Measurements from ENCODE around the gene PAQR8. TPM values are rescaled to one million over a fixed set of nuclear protein-coding genes. Genes with fewer than 3 reads are reported as not detected.

The PAQR8 gene
- total RNA-seq, 1 donor from 2014 or later = 13.8 TPM

- DNase-seq (ENCODE audit: extremely low read depth, low read depth, low spot score) = no peak
These were observed 15.4 kb upstream of the PAQR8 start for GRCh38 chr6:52346503-52346902.

GRCh38 chr6:52347818-52348217, 14.1 kb upstream of the PAQR8 start:
- no peak for DNase-seq (ENCODE audit: extremely low read depth, low read depth, low spot score)

DNA sequence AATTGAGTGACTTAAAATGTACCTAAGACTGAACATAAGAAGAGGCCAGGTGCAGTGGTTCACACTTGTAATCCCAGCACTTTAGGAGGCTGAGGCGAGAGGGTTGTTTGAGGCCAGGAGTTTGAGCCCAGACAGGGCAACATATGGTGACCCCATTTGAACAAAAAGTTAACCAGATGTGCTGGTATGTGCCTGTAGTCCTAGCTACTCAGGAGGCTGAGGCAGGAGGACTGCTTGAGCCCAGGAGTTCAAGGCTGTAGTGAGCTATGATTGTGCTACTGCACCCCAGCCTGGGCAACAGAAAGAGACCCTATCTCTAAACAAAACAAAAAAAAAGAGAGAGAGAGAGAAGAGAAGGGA, 10.1 kb upstream of the PAQR8 start:
- no peak for DNase-seq (ENCODE audit: extremely low read depth, low read depth, low spot score)

DNA sequence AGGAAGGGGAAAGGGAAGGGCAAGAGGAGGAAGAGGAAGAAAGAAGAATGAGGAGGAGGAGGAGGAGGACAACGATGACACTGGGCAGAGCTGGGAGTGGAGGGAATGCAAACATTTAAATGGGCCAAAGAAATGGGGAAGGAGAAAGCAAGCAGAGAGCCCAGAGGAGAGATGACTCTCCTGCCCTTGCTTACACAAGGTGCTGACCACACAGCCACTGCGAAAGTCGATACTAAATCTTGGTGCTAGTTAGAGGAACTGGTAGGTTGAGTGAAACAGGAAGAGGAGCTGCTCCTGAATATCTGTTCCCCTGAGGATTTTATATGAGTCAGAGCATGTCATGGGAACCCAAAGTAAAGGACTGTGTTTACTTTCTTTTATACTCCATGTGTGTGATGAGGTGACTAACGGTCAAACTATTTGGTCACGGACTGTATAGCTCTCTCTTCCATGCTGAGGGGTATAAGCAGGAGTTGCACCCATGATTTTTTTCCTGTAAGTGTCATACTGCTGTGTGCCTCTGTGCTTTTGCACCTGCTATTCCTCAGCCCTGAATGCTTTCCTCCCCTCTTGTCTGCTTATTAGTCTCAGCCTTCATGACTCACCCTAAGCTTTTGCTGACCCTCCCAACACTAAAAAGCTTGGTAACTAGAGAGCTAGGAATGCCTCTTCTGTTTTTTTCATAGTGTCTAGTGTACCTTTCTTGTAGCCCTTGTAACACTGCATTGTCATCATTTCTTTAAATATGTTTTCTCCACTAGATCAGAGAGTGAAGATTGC, 9.5 kb upstream of the PAQR8 start:
- peak; percentile 75 for DNase-seq (ENCODE audit: extremely low read depth, low read depth, low spot score)

- no peak for DNase-seq (ENCODE audit: extremely low read depth, low read depth, low spot score)
These were observed 5.9 kb upstream of the PAQR8 start for GRCh38 chr6:52356017-52356416.

- no peak for DNase-seq (ENCODE audit: extremely low read depth, low read depth, low spot score)
These were observed 2.5 kb upstream of the PAQR8 start for GRCh38 chr6:52359403-52359802.

- no peak for DNase-seq (ENCODE audit: extremely low read depth, low read depth, low spot score)
These were observed 1.9 kb upstream of the PAQR8 start for GRCh38 chr6:52360028-52360427.

DNA sequence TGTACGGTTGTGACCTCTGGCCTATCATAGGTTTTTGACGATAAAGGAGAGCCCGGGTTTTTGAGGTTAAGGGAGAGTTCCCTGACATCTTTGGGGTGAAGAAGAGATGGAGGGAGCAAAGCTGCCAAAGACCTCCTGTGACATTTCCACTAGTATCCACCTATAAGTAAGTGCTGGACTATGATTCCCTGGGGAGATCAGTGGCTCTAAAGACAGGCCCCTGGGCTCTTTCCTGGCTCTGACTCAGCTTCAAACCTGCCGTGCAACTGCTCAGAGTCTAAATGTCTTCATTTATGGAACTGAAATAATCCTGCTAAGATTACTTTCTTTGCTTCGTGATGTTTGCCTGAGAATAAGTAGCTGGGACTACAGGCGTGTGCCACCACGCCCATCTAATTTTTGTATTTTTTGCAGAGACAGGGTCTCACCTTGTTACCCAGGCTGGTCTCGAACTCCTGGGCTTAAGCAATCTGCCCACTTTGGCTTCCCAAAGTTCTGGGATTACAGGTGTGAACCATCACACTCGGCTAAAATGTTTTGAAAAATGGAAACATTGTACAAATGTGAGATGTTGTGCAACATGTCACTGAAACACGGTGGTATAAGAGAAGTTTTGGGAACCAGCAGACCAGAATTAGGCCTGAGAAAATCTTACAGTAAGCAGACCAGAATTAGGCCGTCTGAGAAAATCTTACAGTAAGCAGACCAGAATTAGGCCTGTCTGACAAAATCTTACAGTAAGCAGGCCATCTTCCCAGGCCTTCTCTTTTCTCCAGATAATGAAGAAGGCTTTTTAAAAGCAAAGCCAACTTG, 1.1 kb upstream of the PAQR8 start:
- no peak for DNase-seq (ENCODE audit: extremely low read depth, low read depth, low spot score)

DNA sequence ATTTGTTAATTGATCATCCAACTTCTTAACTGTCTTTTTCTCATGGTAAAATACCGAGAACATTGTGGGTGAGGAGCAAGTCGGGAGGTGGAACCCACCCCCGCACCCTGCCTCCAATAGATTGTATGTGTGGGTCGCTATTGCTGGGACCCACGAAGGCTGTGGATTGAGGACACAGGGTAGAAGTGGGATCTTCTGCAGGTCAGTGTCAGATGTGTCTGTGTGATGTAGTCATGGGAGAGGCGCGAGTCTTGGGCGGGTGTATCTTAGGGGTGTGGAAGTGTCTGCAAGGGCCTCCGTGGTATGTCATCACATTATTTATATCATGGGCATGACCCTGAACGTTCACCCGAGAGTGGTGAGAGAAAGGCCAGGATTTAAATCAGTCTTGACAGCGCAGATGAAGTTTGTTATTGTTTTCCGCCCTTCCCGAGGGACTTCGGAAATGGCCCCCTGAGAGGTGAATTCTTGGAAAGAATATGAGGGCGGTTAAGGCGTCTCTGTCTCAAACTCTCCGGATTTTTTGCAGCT, 472 bp upstream of the PAQR8 start:
- DNase-seq (ENCODE audit: extremely low read depth, low read depth, low spot score) = no peak

DNA sequence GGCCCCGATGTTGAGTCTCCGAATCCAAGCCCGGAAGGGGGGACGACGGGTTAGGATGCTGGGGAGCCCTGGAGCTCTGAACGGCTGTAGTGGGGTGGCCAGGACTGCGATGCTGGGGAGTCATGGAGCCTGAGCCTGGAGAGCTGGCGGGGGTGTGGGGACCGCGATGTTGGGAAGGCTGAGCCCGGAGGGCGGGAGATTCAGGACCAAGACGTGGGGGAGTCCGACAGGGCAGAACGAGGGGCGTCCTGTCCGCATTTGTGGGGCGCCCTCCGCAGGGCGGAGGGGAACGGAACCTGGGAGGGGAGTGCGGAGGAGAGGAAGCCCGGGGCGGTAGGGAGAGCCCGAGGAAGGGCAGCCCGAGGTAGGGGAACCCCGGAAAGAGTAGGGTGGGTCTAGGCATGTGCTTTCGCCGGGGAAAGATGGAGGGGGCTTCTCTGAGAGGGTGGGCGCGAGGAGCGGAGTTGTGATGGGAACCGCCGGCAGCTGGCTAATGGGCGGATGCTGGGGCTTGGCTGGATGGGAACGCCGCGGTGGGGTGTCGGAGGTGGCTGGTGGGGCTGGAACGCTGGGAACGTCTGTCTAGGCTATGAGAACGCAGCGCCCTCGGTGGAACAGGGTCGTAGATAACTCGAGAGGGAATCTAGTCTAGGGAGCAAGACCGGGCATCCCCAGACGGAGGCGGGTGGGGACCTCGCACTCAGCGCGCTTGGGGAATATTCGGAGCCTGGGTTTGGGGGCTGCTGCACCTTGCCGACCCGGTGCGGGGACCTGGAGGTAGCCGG, 684 bp downstream of the PAQR8 start:
- no peak for DNase-seq (ENCODE audit: extremely low read depth, low read depth, low spot score)

DNA sequence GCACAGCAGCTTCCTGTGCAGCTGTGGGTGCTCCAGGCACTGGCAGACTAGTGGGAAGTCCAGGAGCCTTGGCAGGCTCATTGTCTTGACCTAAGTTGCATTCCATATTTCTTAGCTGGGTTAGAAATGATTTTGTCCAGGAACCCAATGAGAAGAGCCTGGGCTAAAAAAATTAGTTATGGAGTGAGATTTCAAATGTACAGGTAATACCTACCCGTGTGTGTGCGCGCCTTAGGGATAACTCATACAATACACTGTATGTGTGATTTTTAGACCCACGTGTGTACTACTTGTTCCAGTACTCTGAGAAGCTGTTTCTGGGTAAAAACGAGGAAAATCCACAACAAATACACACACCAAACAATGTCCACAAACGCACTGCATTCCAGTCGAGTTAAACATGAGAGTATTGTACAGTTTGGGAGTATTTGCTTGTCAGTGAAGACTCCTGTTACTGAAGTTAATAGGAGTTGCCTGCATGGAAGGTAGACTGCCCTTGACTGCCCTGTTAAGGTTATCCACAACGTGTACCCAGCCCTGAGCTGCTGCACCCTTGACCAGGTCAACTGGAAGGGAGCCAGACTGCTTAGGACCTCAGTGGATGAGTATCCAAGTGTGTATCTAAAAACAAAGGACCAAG, 1.4 kb downstream of the PAQR8 start:
- DNase-seq (ENCODE audit: extremely low read depth, low read depth, low spot score) = no peak

- no peak for DNase-seq (ENCODE audit: extremely low read depth, low read depth, low spot score)
These were observed 2.7 kb downstream of the PAQR8 start for GRCh38 chr6:52364480-52365166.

- no peak for DNase-seq (ENCODE audit: extremely low read depth, low read depth, low spot score)
These were observed 3.4 kb downstream of the PAQR8 start for GRCh38 chr6:52365317-52365716.

DNA sequence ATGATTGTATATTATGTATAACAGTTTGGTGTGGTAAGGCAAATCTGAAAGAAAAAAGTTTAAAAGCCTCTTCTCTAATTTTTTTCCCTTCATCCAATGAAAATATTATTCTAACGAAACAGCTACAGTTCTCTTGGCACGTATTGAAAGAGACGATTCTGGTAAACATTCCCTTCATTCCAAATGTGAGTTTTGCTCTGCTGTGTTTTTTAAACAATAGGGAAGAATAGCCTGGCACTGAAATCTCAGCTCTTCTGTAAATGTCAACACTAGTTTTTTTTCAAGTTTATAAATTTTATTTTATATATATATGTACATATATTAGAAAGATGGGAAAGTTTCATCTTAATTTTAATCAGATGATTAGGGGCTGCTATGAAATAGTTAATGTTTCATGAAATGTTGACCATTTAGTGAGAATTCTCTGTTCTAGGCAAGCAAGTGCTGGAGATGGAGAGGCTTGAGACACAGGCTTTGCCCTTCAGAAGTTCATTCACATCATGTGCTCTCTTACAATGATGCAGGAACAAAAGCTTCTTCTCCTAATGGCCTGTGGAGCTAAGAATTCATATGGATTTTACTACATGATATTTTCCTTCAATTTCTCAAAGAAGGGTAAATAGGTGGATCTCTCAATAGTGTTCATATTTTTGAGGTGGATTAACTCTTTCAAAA, 4.1 kb downstream of the PAQR8 start:
- DNase-seq (ENCODE audit: extremely low read depth, low read depth, low spot score) = no peak

DNA sequence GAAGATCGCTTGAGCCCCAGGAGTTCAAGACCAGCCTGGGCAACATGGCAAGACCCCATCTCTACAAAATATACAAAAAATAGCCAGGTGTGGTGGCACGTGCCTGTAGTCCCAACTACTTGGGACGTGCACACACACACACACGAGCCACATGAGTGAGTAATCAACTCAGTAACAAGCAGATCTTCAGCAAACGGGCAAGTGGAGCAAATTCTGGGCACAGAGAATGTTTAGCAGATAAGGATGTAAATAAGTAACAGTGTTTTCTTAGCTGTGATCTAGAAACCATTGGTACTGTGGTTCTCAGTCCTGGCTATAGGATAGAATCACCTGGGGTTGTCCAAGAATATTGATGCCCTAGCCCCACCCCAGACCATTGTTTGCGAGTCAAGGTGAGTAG, 6.1 kb downstream of the PAQR8 start:
- no peak for DNase-seq (ENCODE audit: extremely low read depth, low read depth, low spot score)

DNA sequence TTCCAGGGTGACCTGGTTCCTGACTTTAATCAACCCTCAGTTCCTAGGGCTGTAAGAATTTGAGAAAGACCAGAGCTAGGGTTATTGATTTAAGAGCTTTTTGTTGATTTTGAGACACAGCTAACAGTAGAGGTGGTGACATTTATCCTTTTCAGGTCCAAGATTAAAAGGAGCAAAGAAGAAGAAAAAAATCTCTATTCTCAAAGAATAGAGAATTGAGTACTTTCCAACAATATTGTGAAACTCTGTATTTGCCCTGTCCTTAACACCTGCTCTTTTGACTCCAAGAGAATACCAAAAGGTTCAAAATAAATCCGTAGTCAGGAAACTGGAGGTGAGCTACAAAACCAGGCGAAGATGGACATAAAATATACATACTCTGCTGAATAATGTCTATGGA, 7.3 kb downstream of the PAQR8 start:
- no peak for DNase-seq (ENCODE audit: extremely low read depth, low read depth, low spot score)

GRCh38 chr6:52371656-52372191, 9.8 kb downstream of the PAQR8 start:
- DNase-seq (ENCODE audit: extremely low read depth, low read depth, low spot score) = no peak

DNA sequence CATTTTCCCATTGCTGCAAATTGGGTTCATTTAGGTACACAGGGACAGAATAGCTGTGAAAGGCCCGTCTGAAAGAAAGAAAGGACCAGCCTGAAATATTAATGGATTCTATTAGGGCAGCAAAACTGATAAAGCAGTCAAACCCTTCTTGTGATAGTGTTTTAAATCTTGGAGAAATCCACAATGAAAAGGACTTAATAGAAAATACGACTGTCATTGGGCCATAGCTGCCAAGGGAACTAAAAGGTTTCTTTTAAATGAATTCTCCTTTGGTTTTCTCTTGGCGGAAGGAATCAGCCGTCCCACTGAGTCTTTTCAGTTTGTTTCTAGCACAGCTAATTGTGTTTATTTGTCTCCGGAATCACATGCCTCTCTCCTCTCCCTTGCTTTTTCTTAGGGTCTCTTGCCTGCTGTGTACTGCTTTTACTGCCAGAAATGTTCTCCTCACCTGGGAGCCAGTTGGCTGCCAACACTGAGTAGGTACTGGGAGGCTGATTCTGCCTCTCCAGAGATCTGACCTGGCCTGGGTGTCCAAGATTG, 11.3 kb downstream of the PAQR8 start:
- DNase-seq (ENCODE audit: extremely low read depth, low read depth, low spot score) = no peak

- DNase-seq (ENCODE audit: extremely low read depth, low read depth, low spot score) = no peak
These were observed 12.3 kb downstream of the PAQR8 start for GRCh38 chr6:52374247-52374646.

All from glomerular endothelial cell (primary cell).